Lower lobe of right lung (tissue), 2 donors: Measurements from ENCODE around the gene SAMD11. TPM values are rescaled to one million over a fixed set of nuclear protein-coding genes. Genes with fewer than 3 reads are reported as not detected.

ENCODE experiments used
- ATAC-seq, 2 donors: fragments of 200-7000 bp; cut with Tn5 transposase; one replicate each; pipeline ENCODE4 v1.9.1; 2020 to 2022; ENCODE audit warnings: mild to moderate bottlenecking in 2 of 2, moderate library complexity in 2 of 2
- DNase-seq: peaks from one replicate; pipeline ENCODE4 v3.0.0-alpha.2; 2020
- H3K27ac ChIP-seq: fragments of 200-600 bp; one replicate; pipeline ENCODE4 v1.8.0; 2022
- H3K27me3 ChIP-seq: fragments of 200-600 bp; one replicate; pipeline ENCODE4 v1.8.0; 2022; ENCODE audit warnings: low read depth
- H3K36me3 ChIP-seq: fragments of 200-600 bp; one replicate; pipeline ENCODE4 v1.8.0; 2022; ENCODE audit warnings: mild to moderate bottlenecking
- H3K4me1 ChIP-seq: fragments of 200-600 bp; one replicate; pipeline ENCODE4 v1.8.0; 2022
- H3K4me3 ChIP-seq: fragments of 200-600 bp; one replicate; pipeline ENCODE4 v1.8.0; 2022; ENCODE audit warnings: mild to moderate bottlenecking
- H3K9me3 ChIP-seq: fragments of 200-600 bp; one replicate; pipeline ENCODE4 v1.8.0; 2022
- CTCF ChIP-seq: fragments of 200-600 bp; IDR thresholded peaks from one replicate; pipeline ENCODE4 v1.8.0; 2022; ENCODE audit warnings: antibody characterized with exemption, mild to moderate bottlenecking
- intact Hi-C: fragments of 100-400 bp; cut with DNase I; formaldehyde crosslinking; loops from one replicate; pipeline ENCODE4 v1.11.0; 2022
- total RNA-seq: library from RNA; stranded (reverse); fragmentation: NEBNext Ultra II Directional; extraction: Animal tissue kit (Norgen Biotek cat#: 25700); gene quantifications from one replicate; pipeline ENCODE4 v1.2.1, GENCODE V29; 2021
- donor health status: DM: no; HTN: yes; CAD: no; lungs with severe emphysema.

SAMD11 gene
- total RNA-seq, 1 donor from 2014 or later, result 2.2 TPM

- peaks cover 1% of the 10 kb centered on the region for H3K36me3 ChIP-seq
- no peak for TF ChIP-seq CTCF
- H3K4me1 ChIP-seq, result peaks cover 16% of the 10 kb centered on the region
- intact Hi-C loops, result no loop called here
- H3K4me3 ChIP-seq, result no peak overlapping the region
- peaks cover 40% of the 10 kb centered on the region for H3K27me3 ChIP-seq
- DNase-seq, result no peak
- no peak overlapping the region for H3K27ac ChIP-seq
- ATAC-seq, result no peak
- H3K9me3 ChIP-seq, result no peaks in the 10 kb centered on the region
Measured at GRCh38 chr1:967466-968343, 44.0 kb downstream of the SAMD11 start.

GRCh38 chr1:969260-969855, 45.6 kb downstream of the SAMD11 start:
- Histone ChIP-seq H3K36me3 (no peaks in the 10 kb centered on the region), H3K4me3 (no peak overlapping the region), H3K27me3 (peaks cover 57% of the 10 kb centered on the region), H3K27ac (no peak overlapping the region), H3K9me3 (no peaks in the 10 kb centered on the region), H3K4me1 (peaks cover 16% of the 10 kb centered on the region)
- ATAC-seq (no peak), DNase-seq (no peak)
- intact Hi-C loops, result no loop called here
- no peak for TF ChIP-seq CTCF

GRCh38 chr1:970242-970972, 46.7 kb downstream of the SAMD11 start:
- Histone ChIP-seq H3K27me3 (peaks cover 63% of the 10 kb centered on the region), H3K4me1 (peaks cover 18% of the 10 kb centered on the region), H3K4me3 (no peak overlapping the region), H3K36me3 (no peaks in the 10 kb centered on the region), H3K27ac (no peak overlapping the region), H3K9me3 (no peaks in the 10 kb centered on the region)
- intact Hi-C loops, result no loop called here
- DNase-seq (no peak), ATAC-seq (no peak)
- no peak for TF ChIP-seq CTCF

GRCh38 chr1:970973-971730, 47.4 kb downstream of the SAMD11 start:
- Histone ChIP-seq H3K4me3 (no peak overlapping the region), H3K27ac (no peak overlapping the region), H3K9me3 (no peaks in the 10 kb centered on the region), H3K27me3 (peaks cover 69% of the 10 kb centered on the region), H3K36me3 (no peaks in the 10 kb centered on the region), H3K4me1 (peaks cover 20% of the 10 kb centered on the region)
- intact Hi-C loops, result no loop called here
- TF ChIP-seq CTCF, result no peak
- no peak for DNase-seq
- ATAC-seq, result no peak
